HPDE6-E6E7 (cell line): ENCODE data around the gene PPA2.
"Not testable (repeated sequence)": the region's sequence is repeated elsewhere in the genome, so short reads cannot be mapped to it uniquely, and the experiment has no call there.

ENCODE experiments used
- DNase-seq: peaks from one replicate; pipeline ENCODE4 v3.0.0; 2011; ENCODE audit warnings: missing footprints; ENCODE audit errors: extremely low spot score

Gene PPA2

DNA sequence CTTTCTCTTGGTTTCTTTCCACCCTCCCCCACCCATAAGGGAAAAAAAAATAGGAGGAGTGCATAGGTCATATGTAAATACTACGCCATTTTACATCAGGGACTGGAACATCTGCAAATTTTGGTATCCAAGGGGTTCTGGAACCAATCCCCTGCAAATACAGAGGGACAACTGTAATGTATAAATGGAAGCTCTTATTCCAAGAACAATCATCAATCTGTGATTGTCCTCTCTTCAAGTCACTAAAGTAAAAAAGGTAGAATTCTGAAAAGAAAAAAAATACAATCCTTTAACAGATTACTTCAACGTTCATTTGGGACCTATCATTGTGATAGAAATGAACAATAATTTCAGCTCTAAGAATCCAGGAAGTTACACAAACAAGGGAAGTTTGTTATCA is 13.6 kb downstream of the PPA2 start:
- no peak for DNase-seq

GRCh38 chr4:105458541-105458940 is 15.3 kb downstream of the PPA2 start:
- DNase-seq = not testable (repeated sequence)

GRCh38 chr4:105458001-105458400 is 15.9 kb downstream of the PPA2 start:
- no peak for DNase-seq

GRCh38 chr4:105455998-105456397 is 17.9 kb downstream of the PPA2 start:
- no peak for DNase-seq

- DNase-seq = no peak
Measured at GRCh38 chr4:105455182-105455581, 18.7 kb downstream of the PPA2 start.

DNA sequence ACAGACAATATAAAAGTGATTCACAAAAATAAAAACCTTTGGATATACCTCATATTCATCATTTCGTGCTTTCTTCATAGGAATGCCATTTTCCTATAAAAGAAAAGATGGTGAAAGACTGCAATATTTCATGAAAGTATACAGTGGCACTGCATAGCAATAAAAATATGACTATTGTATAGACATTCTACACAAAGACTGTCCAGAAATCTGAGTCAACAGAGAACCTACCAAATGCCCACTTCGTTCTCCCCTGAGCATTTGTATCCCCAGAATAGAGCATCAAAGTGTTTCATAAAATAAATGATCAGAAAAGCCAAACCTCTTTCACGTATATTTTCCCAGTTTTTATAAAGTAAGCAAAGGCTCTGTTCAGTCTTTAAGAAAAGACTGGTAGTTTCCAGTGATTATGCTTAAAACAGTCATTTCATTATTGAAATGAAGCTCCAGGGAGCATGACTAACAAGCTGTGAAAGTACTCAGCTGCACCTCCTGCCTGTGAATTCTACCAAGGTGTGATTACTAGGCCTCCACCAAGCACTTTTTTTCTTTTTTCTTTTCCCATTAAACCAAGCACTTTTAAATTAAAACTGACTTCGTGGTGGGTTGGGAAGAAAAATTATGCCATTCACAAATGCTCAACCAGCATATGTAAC is 20.2 kb downstream of the PPA2 start:
- DNase-seq = no peak

DNA sequence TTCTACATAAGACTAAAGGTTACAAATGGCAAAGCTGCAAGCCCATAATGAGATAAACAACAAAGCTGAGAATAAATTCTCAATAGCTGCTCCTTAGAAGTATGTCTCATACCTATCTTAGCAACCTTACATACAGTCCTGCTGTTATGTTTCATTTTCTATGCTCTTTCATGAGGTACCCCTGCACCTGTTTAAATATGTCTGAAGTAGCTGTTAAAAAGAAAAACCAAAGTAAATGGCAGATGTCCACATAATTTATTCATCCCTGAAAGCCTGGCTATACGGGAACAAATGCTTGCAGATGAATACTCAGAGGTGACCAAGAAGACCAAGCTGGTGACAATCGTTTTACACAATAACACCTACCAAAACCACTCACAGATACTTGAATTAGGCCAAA is 22.5 kb downstream of the PPA2 start:
- DNase-seq = no peak

GRCh38 chr4:105440890-105441289 is 33.0 kb downstream of the PPA2 start:
- DNase-seq = no peak

- no peak for DNase-seq
Measured at GRCh38 chr4:105437637-105438036, 36.2 kb downstream of the PPA2 start.

- DNase-seq = no peak
Measured at GRCh38 chr4:105436414-105436813, 37.4 kb downstream of the PPA2 start.

GRCh38 chr4:105434940-105435339 is 38.9 kb downstream of the PPA2 start:
- no peak for DNase-seq

- DNase-seq = no peak
Measured at GRCh38 chr4:105433421-105433820, 40.4 kb downstream of the PPA2 start.

DNA sequence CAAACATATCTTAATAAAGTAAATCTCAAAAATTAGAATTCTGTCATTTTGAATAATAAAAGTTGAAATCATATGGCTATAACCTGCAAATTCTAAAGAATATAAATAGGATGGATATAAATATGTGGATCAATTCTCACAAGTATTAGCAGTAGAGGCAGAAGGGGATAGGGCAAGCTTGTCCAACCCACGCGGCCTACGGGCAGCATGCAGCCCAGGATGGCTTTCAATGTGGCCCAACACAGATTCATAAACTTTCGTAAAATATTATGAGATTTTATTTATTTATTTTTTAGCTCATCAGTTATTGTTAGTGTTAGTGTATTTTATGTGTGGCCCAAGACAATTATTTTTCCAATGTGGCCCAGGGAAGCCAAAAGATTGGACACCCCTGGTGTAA is 41.4 kb downstream of the PPA2 start:
- DNase-seq = no peak

DNA sequence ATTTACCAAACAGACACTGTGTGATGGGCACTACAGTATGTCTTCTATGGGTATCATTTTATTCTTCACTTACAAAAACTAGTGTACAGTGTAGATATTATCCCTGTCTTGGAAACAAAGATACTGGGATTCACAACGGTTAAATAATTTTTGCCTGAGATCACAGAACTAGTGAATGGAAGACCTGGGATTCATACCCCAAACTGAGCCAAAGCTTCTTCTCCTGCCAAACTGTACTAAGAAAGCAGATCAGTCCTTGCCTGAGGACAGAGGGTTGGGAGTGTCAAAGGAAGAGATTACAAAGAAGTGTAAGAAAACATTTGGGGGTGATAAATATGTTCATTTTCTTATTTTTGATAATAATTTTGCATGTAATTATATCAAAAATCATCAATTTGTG is 43.1 kb downstream of the PPA2 start:
- no peak for DNase-seq

DNA sequence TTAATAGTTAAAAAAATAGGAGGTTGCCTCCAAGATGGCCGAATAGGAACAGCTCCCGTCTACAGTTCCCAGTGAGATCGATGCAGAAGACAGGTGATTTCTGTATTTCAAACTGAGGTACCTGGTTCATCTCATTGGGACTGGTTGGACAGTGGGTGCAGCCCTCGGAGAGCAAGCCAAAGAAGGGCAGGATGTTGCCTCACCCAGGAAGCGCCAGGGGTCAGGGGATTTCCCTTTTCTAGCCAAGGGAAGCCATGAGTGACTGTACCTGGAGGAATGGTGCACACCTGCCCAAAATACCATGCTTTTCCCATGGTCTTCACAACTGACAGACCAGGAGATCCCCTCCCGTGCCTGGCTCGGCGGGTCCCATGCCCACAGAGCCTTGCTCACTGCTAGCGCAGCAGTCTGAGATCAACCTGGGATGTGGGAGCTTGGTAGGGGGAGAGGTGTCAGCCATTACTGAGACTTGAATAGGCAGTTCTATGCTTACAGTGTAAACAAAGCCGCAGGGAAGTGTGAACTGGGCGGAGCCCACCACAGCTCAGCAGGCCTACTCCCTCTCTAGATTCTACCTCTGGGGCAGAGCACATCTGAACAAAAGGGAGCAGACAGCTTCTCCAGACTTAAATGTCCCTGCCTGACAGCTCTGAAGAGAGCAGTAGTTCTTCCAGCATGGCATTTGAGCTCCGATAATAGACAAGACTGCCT is 47.5 kb downstream of the PPA2 start:
- DNase-seq = no peak

DNA sequence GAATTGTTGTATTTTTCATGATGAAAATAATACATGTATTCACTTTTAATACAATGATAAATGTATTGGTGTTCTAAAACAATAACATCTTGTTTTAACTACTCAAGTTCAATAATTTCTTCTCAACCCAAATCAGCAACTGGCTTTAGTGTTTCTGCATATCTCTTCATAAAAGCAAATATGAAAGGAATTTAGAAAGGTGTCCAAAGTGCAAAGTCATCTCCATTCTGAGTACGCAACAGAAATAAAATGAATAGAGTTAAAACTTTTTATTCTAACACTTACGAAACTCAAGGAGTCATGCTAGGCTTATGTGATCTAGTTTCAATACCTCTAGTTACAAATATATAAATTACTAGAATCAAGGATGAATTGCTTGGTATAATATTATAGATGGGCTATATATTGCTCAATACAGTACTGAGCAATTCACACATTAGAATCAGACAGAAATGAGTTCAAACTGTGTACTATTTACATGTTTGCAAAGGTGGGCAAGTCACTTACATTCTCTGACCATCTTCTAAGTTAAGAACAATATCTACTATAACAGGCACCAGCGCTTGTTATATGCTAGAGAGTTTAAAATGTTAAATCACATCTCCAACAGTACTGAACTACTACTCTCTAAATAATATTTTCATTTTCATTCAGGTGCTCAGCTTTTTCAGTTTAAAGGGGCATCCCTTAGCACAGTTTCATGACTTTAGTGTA is 51.5 kb downstream of the PPA2 start:
- no peak for DNase-seq

GRCh38 chr4:105417624-105418023 is 56.2 kb downstream of the PPA2 start:
- DNase-seq = no peak

DNA sequence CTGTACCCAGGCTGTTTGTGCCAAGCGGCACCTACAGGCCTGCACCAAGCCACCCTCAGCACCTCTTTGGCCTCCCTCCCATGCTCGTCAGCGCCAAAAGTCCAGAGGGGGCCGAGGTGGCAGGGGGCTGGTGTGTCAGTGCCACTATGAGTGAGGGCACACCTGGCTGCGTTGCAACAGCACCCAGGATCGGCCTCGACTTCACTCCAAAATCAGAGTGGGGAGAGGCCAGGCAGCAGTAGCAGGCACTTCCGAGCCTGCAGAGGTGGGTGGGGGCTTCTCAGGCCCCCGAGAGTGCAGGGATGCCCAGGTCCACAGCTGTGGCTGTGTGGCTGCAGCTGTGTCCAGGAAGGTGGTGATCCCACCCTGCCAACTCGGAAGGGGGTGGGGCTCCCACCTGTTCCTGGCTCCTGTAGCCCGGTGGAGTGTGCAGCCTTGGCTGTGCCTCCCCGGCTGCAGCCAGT is 58.5 kb downstream of the PPA2 start:
- no peak for DNase-seq

GRCh38 chr4:105414316-105414715 is 59.5 kb downstream of the PPA2 start:
- no peak for DNase-seq

DNA sequence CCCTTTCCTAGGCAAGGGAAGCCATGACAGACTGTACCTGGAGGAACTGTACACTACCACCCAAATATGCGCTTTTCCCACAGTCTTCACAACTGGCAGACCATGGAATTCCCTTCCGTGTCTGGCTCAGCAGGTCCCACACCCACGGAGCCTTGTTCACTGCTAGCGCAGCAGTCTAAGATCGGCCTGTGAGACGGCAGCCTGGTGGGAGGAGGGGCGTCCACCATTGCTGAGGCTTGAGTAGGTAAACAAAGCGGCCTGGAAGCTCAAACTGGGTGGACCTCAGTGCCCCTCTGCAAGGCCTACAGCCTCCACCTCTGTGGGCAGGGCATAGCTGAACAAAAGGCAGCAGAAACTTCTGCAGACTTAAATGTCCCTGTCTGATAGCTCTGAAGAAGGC is 64.7 kb downstream of the PPA2 start:
- DNase-seq = not testable (repeated sequence)

GRCh38 chr4:105400901-105401677 is 72.8 kb downstream of the PPA2 start:
- no peak for DNase-seq

DNA sequence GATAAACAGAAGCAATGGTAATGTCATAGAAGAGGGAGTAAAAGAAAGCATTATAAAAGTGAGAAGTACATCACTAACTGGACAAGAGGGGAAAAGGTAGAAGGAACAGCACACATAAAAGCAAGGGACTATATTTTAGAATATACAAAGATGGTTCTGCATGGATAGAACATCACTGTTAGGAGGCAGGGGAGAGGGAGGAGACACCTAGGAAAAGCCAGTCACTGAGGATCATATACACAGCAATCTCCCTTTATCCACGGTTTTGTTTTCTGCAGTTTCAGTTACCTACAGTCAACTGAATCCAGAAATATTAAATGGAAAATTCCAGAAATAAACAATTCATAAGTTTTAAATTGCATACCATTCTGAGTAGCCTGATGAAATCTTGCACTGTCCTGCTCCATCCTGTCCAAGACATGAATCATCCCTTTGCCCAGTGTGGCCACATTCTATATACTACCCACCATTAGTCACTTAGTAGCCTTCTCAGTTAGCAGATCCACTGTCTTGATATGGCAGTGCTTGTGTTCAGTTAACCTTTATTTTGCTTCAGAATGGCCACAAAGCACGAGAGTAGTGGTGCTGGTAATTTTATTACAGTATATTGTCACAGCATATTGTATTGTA is 74.2 kb downstream of the PPA2 start:
- peak; percentile 65 for DNase-seq
